GM12878 (cell line): Measurements from ENCODE around the gene EIF2B5. TPM values are rescaled to one million over a fixed set of nuclear protein-coding genes. Genes with fewer than 3 reads are reported as not detected.
A peak's percentile ranks its signal among the peaks of the same experiment; 100 is the strongest.

Experiments used
- ATAC-seq: fragments of 200-7000 bp; cut with Tn5 transposase; 3 replicates; pipeline ENCODE4 v1.9.1; 2020; ENCODE audit warnings: mild to moderate bottlenecking, moderate library complexity
- BruUV-seq: library from RNA; stranded (reverse); fragments of 400-500 nt; replicated peaks from 2 replicates; lab custom pipeline; 2021; lab: Mats Ljungman, UMichigan
- CTCF ChIA-PET: fragments of 300-600 bp; sonication (Branson Sonifier 250); formaldehyde crosslinking; extraction: SDS; loops from one replicate; lab custom pipeline; 2021; ENCODE audit warnings: inconsistent platforms; lab: Yijun Ruan, JAX
- POLR2A ChIA-PET: fragments of 350-600 bp; formaldehyde crosslinking; extraction: SDS; loops from one replicate; lab custom pipeline; 2021; ENCODE audit warnings: inconsistent platforms; lab: Charles Lee
- RAD21 ChIA-PET: fragments of 300-600 bp; sonication (Branson Sonifier 250); formaldehyde crosslinking; loops from one replicate; lab custom pipeline; 2023; ENCODE audit warnings: antibody characterized with exemption; ENCODE audit not compliant: unreplicated experiment; lab: Charles Lee
- SMC1A ChIA-PET: fragments of 300-600 bp; sonication (Branson Sonifier 250); formaldehyde crosslinking; loops from one replicate; lab custom pipeline; 2023; ENCODE audit not compliant: unreplicated experiment, uncharacterized antibody; lab: Charles Lee
- DNase-seq: peaks from one replicate; pipeline ENCODE4 v3.0.0-alpha.2; 2011; ENCODE audit warnings: low read depth, low spot score
- FAIRE-seq: peaks from 3 replicates; lab custom pipeline; 2011; peaks lifted over from hg19 to GRCh38; lab: Jason Lieb, UNC
- H2AFZ ChIP-seq: 2 replicates; pipeline ENCODE4 v1.6.0; 2011; ENCODE audit warnings: low read depth, low read length, control low read depth; ENCODE audit not compliant: control insufficient read depth
- H3K27ac ChIP-seq: 2 replicates; pipeline ENCODE4 v1.5.1; 2011; ENCODE audit warnings: control low read depth; ENCODE audit not compliant: control insufficient read depth, insufficient read depth
- H3K27me3 ChIP-seq, 2 experiments: replicated peaks in 1 of 2; 2 replicates each; pipeline versions ENCODE4 v1.6.0 to v1.6.1; 2011; ENCODE audit warnings: low read length in 1 of 2; ENCODE audit not compliant: control insufficient read depth in 2 of 2, insufficient read depth in 2 of 2
- H3K36me3 ChIP-seq, 2 experiments: 2 replicates each; pipeline ENCODE4 v1.5.1; 2011; ENCODE audit warnings: low read length in 1 of 2; ENCODE audit not compliant: control insufficient read depth in 2 of 2, insufficient read depth in 2 of 2
- H3K4me1 ChIP-seq: 2 replicates; pipeline ENCODE4 v1.6.1; 2011; ENCODE audit warnings: mild to moderate bottlenecking, low read length, moderate library complexity, mixed read lengths; ENCODE audit not compliant: control insufficient read depth, insufficient read depth
- H3K4me2 ChIP-seq: 2 replicates; pipeline ENCODE4 v1.6.0; 2011; ENCODE audit warnings: control low read depth; ENCODE audit not compliant: control insufficient read depth, insufficient read depth
- H3K4me3 ChIP-seq: fragments of 200-600 bp; sonication (generic); 2 replicates; pipeline ENCODE4 v1.5.1; 2016
- H3K79me2 ChIP-seq: 2 replicates; pipeline ENCODE4 v1.6.0; 2011; ENCODE audit warnings: low read length; ENCODE audit not compliant: control insufficient read depth, insufficient read depth
- H3K9ac ChIP-seq: 2 replicates; pipeline ENCODE4 v1.8.0; 2011; ENCODE audit warnings: low read length, control low read depth, mixed read lengths; ENCODE audit not compliant: control insufficient read depth, insufficient read depth
- H3K9me3 ChIP-seq: replicated peaks from 3 replicates; pipeline ENCODE4 v1.5.1; 2011; ENCODE audit warnings: mild to moderate bottlenecking, low read length; ENCODE audit not compliant: control insufficient read depth, insufficient read depth
- H4K20me1 ChIP-seq: 2 replicates; pipeline ENCODE4 v1.6.0; 2011; ENCODE audit not compliant: control insufficient read depth, insufficient read depth
- BHLHE40 ChIP-seq, 2 experiments: fragments of 450-650 bp in 1 of 2; IDR thresholded peaks; 2 replicates each; pipeline ENCODE4 v1.6.1; 2011 to 2017; ENCODE audit warnings: low read depth in 2 of 2, borderline replicate concordance in 1 of 2, improper control_type of control experiment in 1 of 2, low read length in 1 of 2, mild to moderate bottlenecking in 1 of 2
- BMI1 ChIP-seq: fragments of 450-650 bp; IDR thresholded peaks from 2 replicates; pipeline ENCODE4 v1.6.1; 2016; ENCODE audit warnings: mild to moderate bottlenecking, moderate library complexity, borderline replicate concordance
- CBFB ChIP-seq: IDR thresholded peaks from 2 replicates; pipeline ENCODE4 v1.6.1; 2016; ENCODE audit warnings: antibody characterized with exemption, low read depth
- CHD2 ChIP-seq: IDR thresholded peaks from 2 replicates; pipeline ENCODE4 v1.6.1; 2011; ENCODE audit warnings: low read depth, low read length, improper control_type of control experiment, borderline replicate concordance
- EP300 ChIP-seq, 2 experiments: fragments of 150-350 bp in 1 of 2; IDR thresholded peaks; 2 replicates each; pipeline ENCODE4 v1.6.1; 2011 to 2012; ENCODE audit warnings: low read depth in 2 of 2, low read length in 2 of 2, borderline replicate concordance in 1 of 2, improper control_type of control experiment in 1 of 2, inconsistent platforms in 1 of 2; ENCODE audit not compliant: control insufficient read depth in 1 of 2
- IRF4 ChIP-seq: IDR thresholded peaks from 2 replicates; pipeline ENCODE4 v1.6.1; 2011; ENCODE audit warnings: low read depth, low read length
- KAT2A ChIP-seq: conservative IDR thresholded peaks from 2 replicates; pipeline ENCODE4 v1.6.1; 2011; ENCODE audit warnings: low read depth, low read length; ENCODE audit not compliant: control insufficient read depth
- NR2F1 ChIP-seq: fragments of 450-650 bp; conservative IDR thresholded peaks from 2 replicates; pipeline ENCODE4 v1.6.1; 2017; ENCODE audit warnings: mild to moderate bottlenecking
- RB1 ChIP-seq: fragments of 450-650 bp; formaldehyde crosslinking; IDR thresholded peaks from 2 replicates; pipeline ENCODE4 v1.6.1; 2017; ENCODE audit warnings: mild to moderate bottlenecking, borderline replicate concordance
- SMC3 ChIP-seq: IDR thresholded peaks from 2 replicates; pipeline ENCODE4 v1.6.1; 2011; ENCODE audit warnings: low read length, improper control_type of control experiment, borderline replicate concordance
- STAT1 ChIP-seq: fragments of 450-650 bp; conservative IDR thresholded peaks from 2 replicates; pipeline ENCODE4 v1.6.1; 2014; ENCODE audit warnings: antibody characterized with exemption, mild to moderate bottlenecking
- STAT3 ChIP-seq: IDR thresholded peaks from 2 replicates; pipeline ENCODE4 v1.6.1; 2011; ENCODE audit warnings: low read depth, low read length, improper control_type of control experiment
- SUZ12 ChIP-seq: fragments of 200-600 bp; sonication (generic); IDR thresholded peaks from one replicate; pipeline ENCODE4 v1.6.1; 2018; ENCODE audit warnings: antibody characterized with exemption, mild to moderate bottlenecking; ENCODE audit not compliant: unreplicated experiment
- TBL1XR1 ChIP-seq: IDR thresholded peaks from 2 replicates; pipeline ENCODE4 v1.6.1; 2012; ENCODE audit warnings: low read depth, low read length, improper control_type of control experiment
- TCF12 ChIP-seq: IDR thresholded peaks from 2 replicates; pipeline ENCODE4 v1.6.1; 2011; ENCODE audit warnings: low read depth, mild to moderate bottlenecking, low read length
- ZNF217 ChIP-seq: fragments of 450-650 bp; IDR thresholded peaks from 2 replicates; pipeline ENCODE4 v1.6.1; 2017; ENCODE audit warnings: antibody characterized with exemption, mild to moderate bottlenecking
- ZNF24 ChIP-seq: fragments of 450-650 bp; IDR thresholded peaks from 2 replicates; pipeline ENCODE4 v1.6.1; 2017; ENCODE audit warnings: antibody characterized with exemption, mild to moderate bottlenecking
- WGBS: methylation state at CpG from one replicate; pipeline ENCODE4 v1.1.6; 2016; ENCODE audit warnings: low lambda C conversion rate; ENCODE audit not compliant: insufficient replicate concordance, insufficient coverage; ENCODE audit errors: missing lambda C conversion rate; 5-methylcytosine and 5-hydroxymethylcytosine counted together
- in situ Hi-C: fragments of 300-500 bp; cut with MboI; formaldehyde crosslinking; loops from 9 replicates; pipeline ENCODE4 v1.14.3; 2018; ENCODE audit warnings: mixed read lengths
- intact Hi-C: fragments of 100-400 bp; cut with micrococcal nuclease; formaldehyde crosslinking; loops from one replicate; pipeline ENCODE4 v1.14.2; 2022; ENCODE audit not compliant: unreplicated experiment
- polyA plus RNA-seq, 11 experiments: library from polyadenylated mRNA; depleted of rRNA in 4 of 11; unstranded in 6 of 11; stranded (reverse) in 5 of 11; fragments of >200 nt; fragmentation: Nextera tagmentation in 4 of 11; fragmentation: Illumina TruSeq in 1 of 11; extraction: Ambion mirVana in 4 of 11; extraction: Trizol in 1 of 11; gene quantifications; 1 replicate in 1 of 11; 2 replicates in 10 of 11; pipeline versions ENCODE4 v1.2.1 to v1.2.3, GENCODE V29; 2011 to 2016; ENCODE audit warnings: inconsistent platforms in 2 of 11, missing spikeins in 2 of 11, low read depth in 1 of 11
- total RNA-seq, 4 experiments: library from RNA; depleted of rRNA in 3 of 4; stranded (reverse); fragments of >200 nt in 3 of 4; fragmentation: Illumina TruSeq in 1 of 4; extraction: Trizol in 1 of 4; gene quantifications; 2 replicates each; pipeline versions ENCODE4 v1.2.1 to v1.2.3, GENCODE V29; 2013 to 2021
- TF ChIP-seq, protein P1 (sequence below): IDR thresholded peaks from 2 replicates; pipeline ENCODE4 v1.6.1; 2012; ENCODE audit warnings: low read length, inconsistent platforms
- TF ChIP-seq, protein P2 (sequence below): fragments of 450-650 bp; IDR thresholded peaks from 2 replicates; pipeline ENCODE4 v1.6.1; 2016; ENCODE audit warnings: mild to moderate bottlenecking, moderate library complexity, borderline replicate concordance

Gene EIF2B5
- total and polyA plus RNA-seq, 10 of the 15 experiments (the other 5 are each of a cell fraction or from before 2014, with no cell fraction given), result 13.7 to 82.7 (median 52.2) TPM

DNA sequence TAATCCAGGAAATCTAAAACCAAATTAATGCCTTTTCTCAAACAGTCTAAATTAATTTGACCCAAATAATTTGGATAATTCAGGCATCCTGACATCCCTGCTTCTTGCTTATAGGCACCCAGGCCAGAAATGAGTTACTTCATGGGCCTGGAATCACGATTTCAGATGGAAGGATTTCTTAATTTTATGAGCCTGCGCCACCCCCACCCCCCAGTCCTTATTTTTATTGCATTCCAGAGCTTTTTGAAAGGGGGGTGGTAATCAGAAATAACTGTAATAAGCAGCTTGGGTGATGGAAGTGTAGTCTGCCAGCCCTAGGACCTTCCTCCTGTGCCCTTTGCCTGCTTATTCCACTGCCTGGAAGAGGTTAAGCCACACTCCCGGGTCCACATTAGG is 40.8 kb downstream of the EIF2B5 start:
- H3K4me2 ChIP-seq, result peak overlapping the region; percentile 91
- intact Hi-C loops, result loop anchor here (2.0 kb wide), 1 partner anchor 123 kb away; the partner anchor contains the start of gene PSMD2
- CTCF ChIA-PET, result no interaction called here
- BruUV-seq, result TSS peak; percentile 52
- DNase-seq (no peak), FAIRE-seq (peak; percentile 41), ATAC-seq (no peak)
- peaks cover 10 to 20% of the 10 kb centered on the region in 2 experiments for H3K36me3 ChIP-seq
- H3K27ac ChIP-seq, result peak overlapping the region; percentile 89; the same call in 1 of the 2 replicates
- no peak overlapping the region for H2AFZ ChIP-seq
- peak overlapping the region; percentile 81 for H3K4me3 ChIP-seq
- peak overlapping the region; percentile 93; the same call in 1 of the 2 replicates for H3K9ac ChIP-seq
- H3K27me3 ChIP-seq, result no peaks in the 10 kb centered on the region
- no peaks in the 10 kb centered on the region for H4K20me1 ChIP-seq
- RAD21 ChIA-PET, result interaction anchor here (0.7 to 1.1 kb wide), 2 partner anchors 10 to 20 kb away, joined by 3 read pairs; partner anchors contain the start of gene ABCF3
- in situ Hi-C loops, result no loop called here
- peaks cover 9% of the 10 kb centered on the region for H3K4me1 ChIP-seq
- H3K79me2 ChIP-seq, result peaks cover 31% of the 10 kb centered on the region
- SMC1A ChIA-PET, result no interaction called here
- H3K9me3 ChIP-seq, result no peaks in the 10 kb centered on the region
- POLR2A ChIA-PET, result interaction anchor here (0.7 to 1.8 kb wide), 3 partner anchors 10 to 181 kb away, joined by 5 to 7 read pairs (median 5); partner anchors contain the start of gene ABCF3
- 76% methylated on average over 3 of the region's 3 CpGs for WGBS
- TF ChIP-seq RB1 (no peak), CHD2 (no peak), NR2F1 (no peak), STAT1 (no peak), SMC3 (no peak), EP300 (IDR thresholded peaks at IDR 0.05; ENCODE audit: borderline replicate concordance in 1 of 2, control insufficient read depth in 1 of 2, low read depth in 2 of 2, low read length in 2 of 2) (no peak), ZNF217 (no peak), TCF12 (no peak), KAT2A (no peak), IRF4 (no peak), BMI1 (no peak), CBFB (no peak), TBL1XR1 (no peak), ZNF24 (no peak), STAT3 (no peak), SUZ12 (no peak), BHLHE40 (IDR thresholded peaks at IDR 0.05; ENCODE audit: borderline replicate concordance in 1 of 2, low read depth in 2 of 2, low read length in 1 of 2) (no peak)
- TF ChIP-seq, protein P1, sequence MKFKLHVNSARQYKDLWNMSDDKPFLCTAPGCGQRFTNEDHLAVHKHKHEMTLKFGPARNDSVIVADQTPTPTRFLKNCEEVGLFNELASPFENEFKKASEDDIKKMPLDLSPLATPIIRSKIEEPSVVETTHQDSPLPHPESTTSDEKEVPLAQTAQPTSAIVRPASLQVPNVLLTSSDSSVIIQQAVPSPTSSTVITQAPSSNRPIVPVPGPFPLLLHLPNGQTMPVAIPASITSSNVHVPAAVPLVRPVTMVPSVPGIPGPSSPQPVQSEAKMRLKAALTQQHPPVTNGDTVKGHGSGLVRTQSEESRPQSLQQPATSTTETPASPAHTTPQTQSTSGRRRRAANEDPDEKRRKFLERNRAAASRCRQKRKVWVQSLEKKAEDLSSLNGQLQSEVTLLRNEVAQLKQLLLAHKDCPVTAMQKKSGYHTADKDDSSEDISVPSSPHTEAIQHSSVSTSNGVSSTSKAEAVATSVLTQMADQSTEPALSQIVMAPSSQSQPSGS, result no peak
- TF ChIP-seq, protein P2, sequence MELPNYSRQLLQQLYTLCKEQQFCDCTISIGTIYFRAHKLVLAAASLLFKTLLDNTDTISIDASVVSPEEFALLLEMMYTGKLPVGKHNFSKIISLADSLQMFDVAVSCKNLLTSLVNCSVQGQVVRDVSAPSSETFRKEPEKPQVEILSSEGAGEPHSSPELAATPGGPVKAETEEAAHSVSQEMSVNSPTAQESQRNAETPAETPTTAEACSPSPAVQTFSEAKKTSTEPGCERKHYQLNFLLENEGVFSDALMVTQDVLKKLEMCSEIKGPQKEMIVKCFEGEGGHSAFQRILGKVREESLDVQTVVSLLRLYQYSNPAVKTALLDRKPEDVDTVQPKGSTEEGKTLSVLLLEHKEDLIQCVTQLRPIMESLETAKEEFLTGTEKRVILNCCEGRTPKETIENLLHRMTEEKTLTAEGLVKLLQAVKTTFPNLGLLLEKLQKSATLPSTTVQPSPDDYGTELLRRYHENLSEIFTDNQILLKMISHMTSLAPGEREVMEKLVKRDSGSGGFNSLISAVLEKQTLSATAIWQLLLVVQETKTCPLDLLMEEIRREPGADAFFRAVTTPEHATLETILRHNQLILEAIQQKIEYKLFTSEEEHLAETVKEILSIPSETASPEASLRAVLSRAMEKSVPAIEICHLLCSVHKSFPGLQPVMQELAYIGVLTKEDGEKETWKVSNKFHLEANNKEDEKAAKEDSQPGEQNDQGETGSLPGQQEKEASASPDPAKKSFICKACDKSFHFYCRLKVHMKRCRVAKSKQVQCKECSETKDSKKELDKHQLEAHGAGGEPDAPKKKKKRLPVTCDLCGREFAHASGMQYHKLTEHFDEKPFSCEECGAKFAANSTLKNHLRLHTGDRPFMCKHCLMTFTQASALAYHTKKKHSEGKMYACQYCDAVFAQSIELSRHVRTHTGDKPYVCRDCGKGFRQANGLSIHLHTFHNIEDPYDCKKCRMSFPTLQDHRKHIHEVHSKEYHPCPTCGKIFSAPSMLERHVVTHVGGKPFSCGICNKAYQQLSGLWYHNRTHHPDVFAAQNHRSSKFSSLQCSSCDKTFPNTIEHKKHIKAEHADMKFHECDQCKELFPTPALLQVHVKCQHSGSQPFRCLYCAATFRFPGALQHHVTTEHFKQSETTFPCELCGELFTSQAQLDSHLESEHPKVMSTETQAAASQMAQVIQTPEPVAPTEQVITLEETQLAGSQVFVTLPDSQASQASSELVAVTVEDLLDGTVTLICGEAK, result no peak
